HG02943 (cell line): ENCODE data around the gene LUZP2.

Experiments used
- ATAC-seq: cut with Tn5 transposase; IDR thresholded peaks from one replicate; pipeline ENCODE4 v1.9.1; 2021; ENCODE audit warnings: mild to moderate bottlenecking, low read depth, moderate library complexity; ENCODE audit not compliant: unreplicated experiment

The LUZP2 gene

GRCh38 chr11:24560324-24560723 lies 63.5 kb downstream of the LUZP2 start:
- no peak for ATAC-seq

- ATAC-seq: no peak
These were observed 70.5 kb downstream of the LUZP2 start for GRCh38 chr11:24567380-24567779.

GRCh38 chr11:24572376-24572775 lies 75.5 kb downstream of the LUZP2 start:
- no peak for ATAC-seq

DNA sequence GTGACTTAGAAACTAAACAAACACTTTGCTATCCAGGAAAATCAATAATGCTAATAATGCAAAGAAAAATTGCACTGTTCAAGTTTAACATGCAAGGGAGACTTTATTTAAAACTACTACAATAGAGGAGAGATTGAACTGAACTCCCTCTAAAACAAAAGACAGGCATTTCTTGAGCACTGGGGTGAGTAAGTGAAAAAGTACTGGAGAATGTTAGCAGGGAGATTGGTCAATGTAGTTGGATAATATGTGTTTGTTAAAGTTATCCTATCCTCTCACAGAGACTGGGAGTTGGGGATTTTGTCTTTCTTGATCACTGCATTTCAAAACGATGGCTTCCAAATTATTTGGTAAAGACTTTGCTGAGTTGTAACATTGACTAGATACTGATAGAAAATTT lies 77.6 kb downstream of the LUZP2 start:
- no peak for ATAC-seq

- no peak for ATAC-seq
These were observed 78.5 kb downstream of the LUZP2 start for GRCh38 chr11:24575392-24575791.

DNA sequence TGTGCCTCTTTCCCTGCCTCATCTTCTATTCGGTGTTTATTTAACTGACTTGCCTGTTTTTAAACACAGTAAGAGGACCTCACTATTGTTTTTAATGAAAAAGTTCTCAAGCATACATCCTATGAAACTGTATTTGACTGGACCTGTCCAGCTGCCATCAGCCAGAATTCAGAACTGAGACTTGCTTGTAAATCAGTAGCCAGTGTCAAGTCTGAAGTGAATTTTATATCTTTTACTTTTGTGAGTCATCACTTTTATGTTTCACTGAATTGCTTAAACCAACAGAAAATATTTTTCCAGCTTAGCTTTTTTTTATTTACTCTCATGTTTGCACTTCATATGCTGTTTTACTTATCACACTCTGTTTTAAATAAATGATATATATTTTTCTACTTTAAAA lies 88.3 kb downstream of the LUZP2 start:
- ATAC-seq: peak; percentile 58

DNA sequence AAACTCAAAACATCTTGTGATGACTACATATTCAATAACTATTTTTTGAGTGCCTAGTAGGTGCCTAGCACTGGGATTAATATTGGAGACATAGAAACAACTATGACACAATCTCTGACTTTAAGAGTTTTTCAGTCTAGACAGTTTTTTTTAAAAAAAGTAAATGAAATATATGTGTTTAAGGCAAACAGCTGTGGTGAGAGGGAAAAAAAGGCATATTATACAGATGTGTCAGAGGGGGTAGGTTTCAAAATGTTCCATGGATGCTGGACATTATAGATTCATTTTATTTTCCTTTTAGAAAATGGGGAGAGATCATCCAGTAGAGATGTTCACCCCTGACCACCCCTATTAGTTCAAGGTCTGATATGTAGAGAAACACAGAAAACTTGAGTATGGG lies 90.8 kb downstream of the LUZP2 start:
- ATAC-seq: no peak

DNA sequence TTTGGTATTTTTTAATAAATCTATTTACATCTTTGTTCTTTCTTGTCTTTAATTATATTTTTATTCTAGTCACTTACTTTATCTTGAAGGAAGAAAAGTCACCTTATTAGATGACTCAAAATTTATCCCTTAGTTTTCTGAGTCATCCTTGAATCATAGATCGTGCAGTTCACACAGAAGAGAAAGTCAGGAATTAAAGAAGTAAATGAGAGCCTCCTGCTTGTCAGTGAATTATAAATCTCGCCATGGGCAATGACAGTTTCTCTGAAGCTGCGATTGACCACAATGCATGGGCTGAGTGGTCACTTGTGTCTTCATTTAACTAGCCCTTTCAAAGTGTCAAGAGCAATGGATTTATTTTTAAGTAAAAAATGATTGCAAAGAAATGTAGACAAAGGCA lies 91.2 kb downstream of the LUZP2 start:
- ATAC-seq: no peak

- no peak for ATAC-seq
These were observed 92.2 kb downstream of the LUZP2 start for GRCh38 chr11:24589064-24589463.

GRCh38 chr11:24591283-24591682 lies 94.4 kb downstream of the LUZP2 start:
- no peak for ATAC-seq

- no peak for ATAC-seq
These were observed 95.5 kb downstream of the LUZP2 start for GRCh38 chr11:24592360-24592759.

DNA sequence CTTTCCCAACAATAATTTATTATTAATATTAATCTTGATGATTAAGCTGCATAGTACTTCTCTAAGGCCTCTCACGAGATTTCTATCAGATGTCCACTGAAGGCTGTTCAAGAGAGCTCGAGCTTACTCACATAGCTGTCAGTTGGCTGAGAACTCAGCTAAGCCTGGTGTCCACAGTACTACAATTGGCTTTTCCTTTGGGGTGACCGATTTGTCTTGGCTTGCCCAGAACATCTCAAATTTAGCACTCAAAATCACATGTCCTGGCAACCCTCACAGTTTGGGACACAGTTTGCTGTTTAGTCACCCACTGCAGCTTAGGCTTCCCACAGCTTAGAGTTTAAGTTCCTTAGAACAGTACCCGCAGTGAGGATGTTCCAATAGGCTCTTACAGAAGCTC lies 96.5 kb downstream of the LUZP2 start:
- no peak for ATAC-seq

DNA sequence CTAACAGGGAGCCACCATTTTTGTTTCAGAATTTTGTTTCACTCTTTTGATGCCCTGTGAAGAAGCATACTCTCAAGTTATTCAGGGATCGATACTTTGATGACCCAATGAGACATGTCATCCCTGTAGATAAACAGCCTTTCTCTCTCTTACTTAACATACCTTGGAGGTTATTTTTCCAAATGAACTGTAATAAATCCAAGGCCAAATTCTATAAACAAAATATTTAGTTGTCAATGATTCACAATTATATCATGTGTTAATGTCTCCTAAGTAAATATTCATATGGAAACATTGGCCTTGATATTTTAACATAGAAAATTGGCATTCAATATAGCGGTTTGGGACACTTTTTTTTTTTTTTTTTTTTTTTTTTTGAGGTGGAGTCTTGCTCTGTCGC lies 97.5 kb downstream of the LUZP2 start:
- ATAC-seq: no peak

- no peak for ATAC-seq
These were observed 101.8 kb downstream of the LUZP2 start for GRCh38 chr11:24598641-24599040.

GRCh38 chr11:24609192-24610119 lies 112.6 kb downstream of the LUZP2 start:
- no peak for ATAC-seq

DNA sequence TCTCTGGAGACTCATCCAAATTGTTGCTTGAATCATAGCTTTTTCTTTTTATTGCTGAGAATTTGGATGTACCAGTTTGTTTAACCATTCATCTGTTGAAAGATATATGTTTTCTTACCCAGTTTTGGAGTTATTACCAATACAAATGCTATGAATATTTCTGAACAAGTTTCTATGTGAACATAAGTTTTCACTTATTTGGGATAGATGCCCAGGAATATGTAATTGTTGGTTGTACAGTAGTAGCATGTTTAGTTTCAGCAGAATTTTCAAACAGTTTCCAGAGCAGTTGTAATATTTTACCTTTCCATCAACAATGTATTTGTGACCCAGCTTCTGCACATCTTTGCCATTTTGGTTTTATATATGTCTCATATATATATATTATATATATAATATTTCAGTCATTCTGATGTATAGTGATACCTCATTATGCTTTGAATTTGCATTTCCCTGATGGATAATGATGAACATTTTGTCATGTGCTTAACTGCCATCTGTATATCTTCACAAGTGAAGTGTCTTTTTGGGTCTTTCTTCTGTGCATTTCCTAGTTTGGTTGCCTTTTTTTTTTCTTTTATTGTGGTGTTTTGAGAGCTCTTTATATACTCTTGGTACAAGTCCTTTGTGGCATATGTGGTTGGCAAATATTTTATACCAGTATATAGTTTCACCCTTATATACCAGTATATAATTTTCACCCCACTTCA lies 118.8 kb downstream of the LUZP2 start:
- ATAC-seq: no peak

DNA sequence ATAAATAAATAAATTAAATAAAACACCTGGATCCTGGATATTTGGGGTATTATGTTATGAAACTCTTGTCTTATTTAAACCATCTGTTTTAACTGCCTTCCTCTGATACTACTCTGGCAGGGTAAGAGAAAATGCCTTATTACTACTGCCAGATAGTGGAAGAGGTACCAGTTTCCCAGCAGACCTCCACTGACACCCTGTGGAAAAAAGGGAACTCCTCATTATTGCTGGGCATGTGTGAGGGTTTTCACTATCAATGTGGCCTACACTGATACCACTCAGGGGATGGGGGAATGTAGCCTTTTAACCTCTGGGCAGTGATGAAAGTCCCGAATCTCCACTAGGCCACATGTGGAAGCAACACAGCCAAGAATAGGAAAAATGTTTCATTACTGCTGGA lies 121.0 kb downstream of the LUZP2 start:
- no peak for ATAC-seq

DNA sequence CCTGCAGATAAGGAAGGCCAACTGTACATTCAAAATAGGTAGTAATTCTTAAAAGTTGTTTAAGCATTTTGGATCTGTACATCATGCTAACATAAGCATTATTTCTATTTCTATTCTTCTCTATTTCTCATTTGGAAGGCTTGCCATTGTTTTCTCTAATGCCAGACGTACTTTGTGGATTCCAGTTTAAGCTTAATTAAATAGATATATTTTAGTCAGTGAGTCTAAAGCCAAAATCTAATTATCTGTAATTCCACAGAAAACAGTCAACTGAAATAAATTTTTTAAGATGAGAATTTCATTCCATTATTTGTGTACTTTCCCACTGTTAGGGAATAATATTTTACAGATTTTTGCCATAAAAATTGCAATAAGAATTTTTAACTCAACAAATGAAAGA lies 123.0 kb downstream of the LUZP2 start:
- no peak for ATAC-seq

- ATAC-seq: no peak
These were observed 125.4 kb downstream of the LUZP2 start for GRCh38 chr11:24622262-24622661.

DNA sequence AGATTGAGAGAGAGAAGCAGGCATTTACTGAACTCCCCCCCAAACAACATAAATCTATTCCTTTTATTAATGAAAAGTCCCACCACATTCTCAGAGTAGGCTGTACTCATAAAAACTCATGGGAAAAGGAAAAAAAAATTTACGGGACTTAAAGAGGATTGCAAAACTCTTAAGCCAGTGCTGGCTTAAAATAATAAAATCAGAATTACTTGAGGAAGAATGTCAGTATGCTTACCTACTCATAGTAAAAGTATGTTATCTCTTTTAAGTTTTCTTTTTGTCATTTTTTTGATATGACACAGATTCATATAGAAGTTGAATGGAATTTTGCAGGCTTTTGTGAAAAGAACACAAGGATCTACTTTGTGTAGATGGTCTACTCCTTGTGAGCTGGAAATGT lies 126.3 kb downstream of the LUZP2 start:
- ATAC-seq: no peak

GRCh38 chr11:24624432-24624831 lies 127.6 kb downstream of the LUZP2 start:
- no peak for ATAC-seq

DNA sequence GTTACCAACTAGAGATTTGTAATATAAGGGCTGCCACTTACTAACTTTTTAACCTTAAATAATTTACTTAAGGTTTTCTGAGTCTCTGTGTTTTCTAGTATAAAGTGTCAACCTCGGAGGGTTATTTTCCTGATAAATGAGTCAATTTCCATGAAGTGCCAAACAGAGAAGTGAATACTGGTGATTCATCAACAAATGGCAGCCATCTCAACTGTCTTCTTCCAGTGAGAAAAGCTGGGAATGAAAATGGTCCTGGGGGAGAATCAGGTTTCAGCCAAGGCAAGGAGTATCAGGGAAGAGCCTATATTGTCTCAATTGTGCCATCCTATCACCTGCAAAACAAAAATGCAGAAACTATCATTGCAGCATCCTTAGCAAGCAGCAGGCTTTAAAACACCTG lies 129.1 kb downstream of the LUZP2 start:
- ATAC-seq: no peak
